ENCODE measurements around the gene GGN.
"Not testable (repeated sequence)": the region's sequence is repeated elsewhere in the genome, so short reads cannot be mapped to it uniquely, and the experiment has no call there.

The GGN gene, protein sequence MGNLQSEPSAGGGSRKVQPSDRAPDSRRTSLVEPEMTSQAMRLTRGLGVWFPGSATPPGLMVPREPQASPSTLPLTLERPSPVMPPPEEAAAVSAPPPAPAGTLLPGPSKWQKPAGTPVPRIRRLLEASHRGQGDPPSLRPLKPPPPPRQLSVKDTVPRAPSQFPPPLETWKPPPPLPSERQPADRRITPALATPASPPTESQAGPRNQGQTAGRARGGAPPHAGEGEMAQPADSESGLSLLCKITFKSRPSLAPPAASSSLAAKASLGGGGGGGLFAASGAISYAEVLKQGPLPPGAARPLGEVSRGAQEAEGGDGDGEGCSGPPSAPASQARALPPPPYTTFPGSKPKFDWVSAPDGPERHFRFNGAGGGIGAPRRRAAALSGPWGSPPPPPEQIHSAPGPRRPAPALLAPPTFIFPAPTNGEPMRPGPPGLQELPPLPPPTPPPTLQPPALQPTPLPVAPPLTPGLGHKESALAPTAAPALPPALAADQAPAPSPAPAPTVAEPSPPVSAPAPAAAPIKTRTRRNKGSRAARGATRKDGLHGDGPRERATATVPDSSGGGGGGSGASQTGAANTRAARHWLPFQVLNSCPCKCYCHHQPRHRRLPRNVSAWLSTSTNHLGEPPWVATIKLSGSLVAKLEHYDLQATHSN

DNA sequence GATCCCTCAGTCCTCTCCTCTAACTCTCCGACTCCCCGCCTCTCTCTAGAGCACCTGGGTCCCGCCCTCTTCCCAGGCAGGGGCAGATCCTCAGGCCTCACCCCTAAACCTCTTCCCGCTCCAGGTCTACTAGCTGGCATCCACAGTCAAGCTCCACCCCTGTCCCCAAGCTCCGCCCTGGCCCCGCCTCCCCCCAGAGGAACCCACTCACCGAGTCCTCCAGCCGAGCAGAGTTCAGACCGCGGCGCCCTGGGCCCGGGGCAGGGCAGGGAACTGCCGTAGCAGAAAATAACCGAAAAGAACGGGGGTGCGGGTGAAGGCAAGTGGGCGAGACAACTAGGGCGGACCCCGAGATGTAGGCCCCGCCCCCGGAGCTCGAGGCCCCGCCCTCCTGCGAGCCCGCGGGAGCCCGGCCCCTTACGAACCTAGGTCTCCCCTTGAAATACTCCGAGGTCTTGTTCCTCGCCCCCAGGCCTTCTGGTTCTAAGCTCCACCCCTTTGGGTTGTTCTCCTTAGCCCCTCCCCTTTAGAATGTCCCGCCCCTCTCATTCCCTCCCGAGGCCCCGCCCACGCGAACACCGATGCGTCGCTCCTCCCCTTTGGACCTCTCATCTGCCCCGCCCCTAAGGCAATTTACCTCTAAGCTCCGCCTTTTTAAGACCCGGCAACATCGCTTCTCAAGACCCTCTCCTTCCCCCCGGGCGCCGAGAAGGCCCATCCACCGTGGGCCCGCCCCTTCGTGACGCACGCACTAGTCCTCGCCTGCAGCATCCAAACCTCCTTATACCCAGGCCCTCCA lies at the start of gene GGN:
Gene GGN (minus strand): TSS at position 485 of the 799 bp plus-strand sequence. CDS start 773 bp downstream, outside the sequence.
- DNase-seq, result peak; percentile 76 to 86

- DNase-seq, result no peak
These were observed 49.5 kb upstream of the GGN start for GRCh38 chr19:38437295-38437694.

GRCh38 chr19:38434549-38435051 lies 46.8 kb upstream of the GGN start:
- DNase-seq, result no peak

GRCh38 chr19:38433268-38433733 lies 45.5 kb upstream of the GGN start, which contains the start of gene RYR1:
TSS of gene RYR1 (plus strand) at chr19:38433691. CDS start at chr19:38433830, 139 bp downstream.
- DNase-seq, result no peak

DNA sequence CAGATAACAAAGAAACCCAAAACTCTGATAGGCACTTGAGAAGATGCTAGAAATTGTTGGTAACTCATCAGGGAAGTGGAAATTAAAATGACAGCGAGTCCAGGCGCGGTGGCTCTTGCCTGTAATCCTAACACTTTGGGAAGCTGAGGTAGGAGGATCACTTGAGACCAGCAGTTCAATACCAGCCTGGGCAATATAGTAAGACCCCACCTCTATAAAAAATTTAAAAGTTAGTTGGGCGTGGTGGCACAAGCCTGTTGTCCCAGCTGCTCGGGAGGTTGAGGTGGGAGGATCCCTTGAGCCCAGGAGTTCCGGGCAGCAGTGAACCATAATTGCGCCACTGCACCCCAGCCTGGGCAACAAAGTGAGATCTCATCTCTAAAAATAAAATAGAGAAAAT lies 43.1 kb upstream of the GGN start:
- DNase-seq, result no peak

GRCh38 chr19:38429811-38430156 lies 42.0 kb upstream of the GGN start:
- DNase-seq, result no peak

GRCh38 chr19:38429055-38429810 lies 41.4 kb upstream of the GGN start:
- DNase-seq, result no peak

GRCh38 chr19:38427035-38427677 lies 39.3 kb upstream of the GGN start:
- DNase-seq, result not testable (repeated sequence)

DNA sequence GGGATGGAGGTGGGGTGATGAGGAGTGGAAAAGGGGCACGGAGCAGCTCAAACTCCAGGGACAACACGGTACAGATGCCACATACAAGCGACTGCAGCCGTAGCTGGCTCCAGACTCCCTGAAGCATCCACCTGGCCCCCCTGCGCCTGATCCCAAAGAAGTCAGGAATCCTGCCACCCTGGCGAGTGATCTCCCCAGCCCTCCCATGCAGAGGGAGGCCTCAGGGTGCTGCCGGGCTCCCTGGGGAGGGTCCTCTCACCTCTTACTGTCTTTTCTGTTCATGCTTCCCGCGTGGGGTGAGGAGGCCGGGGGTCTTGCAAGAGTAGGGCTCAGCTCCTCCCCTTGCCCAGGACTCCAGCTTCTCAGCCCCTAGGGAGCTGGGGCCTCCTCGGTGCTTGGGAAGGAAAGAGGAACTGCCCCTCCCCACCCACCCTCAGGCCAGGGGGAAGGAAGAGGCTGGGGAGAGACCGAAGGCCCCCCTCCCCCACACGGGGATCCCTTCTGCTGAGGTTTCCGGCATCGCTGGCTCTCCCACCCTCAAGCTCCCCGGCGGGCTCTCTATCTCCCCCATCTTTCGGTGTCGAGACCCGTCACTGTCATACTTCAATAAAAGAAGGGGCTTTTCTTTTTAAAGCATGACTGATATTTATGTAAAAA lies 38.1 kb upstream of the GGN start, which contains the start of gene RASGRP4:
Gene RASGRP4 (minus strand): TSS at position 410 of the 657 bp plus-strand sequence. CDS start 128 bp downstream, at position 282.
- DNase-seq, result no peak

GRCh38 chr19:38425222-38425809 lies 37.5 kb upstream of the GGN start:
- DNase-seq, result no peak

GRCh38 chr19:38424272-38424671 lies 36.4 kb upstream of the GGN start:
- no peak for DNase-seq

GRCh38 chr19:38422438-38422837 lies 34.6 kb upstream of the GGN start:
- no peak for DNase-seq

DNA sequence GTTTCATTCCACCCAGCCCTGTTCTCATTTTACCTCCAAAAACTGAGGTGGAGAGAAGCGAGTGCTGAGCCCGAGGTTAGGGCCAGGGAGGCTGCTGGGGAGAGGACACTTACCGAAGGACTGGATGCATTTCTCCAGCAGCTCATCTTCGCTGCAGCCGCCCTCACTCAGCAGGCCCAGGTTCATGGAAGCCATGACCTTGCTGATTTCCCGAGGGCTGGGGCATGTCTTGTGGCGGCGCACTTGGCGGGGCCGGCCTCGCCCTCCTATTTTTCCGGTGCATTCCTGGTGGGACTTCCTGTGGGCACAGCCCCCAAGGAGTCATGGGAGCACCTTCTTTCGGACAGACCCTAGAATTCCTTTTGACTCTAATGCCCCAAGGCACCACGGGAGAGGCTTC lies 34.0 kb upstream of the GGN start:
- DNase-seq, result no peak

DNA sequence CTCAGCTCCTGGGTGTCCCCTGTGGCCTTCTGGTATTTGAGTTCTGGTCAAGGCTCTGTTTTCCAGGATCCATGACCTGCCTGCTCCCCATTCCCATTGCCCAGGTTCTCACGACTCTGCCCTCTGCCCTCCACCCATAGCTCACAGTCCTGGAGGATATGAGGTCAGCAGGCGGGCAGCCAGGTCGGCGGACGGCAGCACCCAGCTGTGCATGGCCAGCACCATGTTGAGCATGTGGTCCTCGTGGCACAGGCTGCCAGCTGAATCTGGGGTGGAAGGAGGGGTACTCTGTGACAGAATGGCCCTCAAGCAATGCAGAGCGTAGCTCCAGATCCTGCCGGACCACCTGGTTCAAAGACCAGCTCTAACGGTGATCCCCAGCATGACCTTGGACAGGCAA lies 33.1 kb upstream of the GGN start:
- no peak for DNase-seq

GRCh38 chr19:38417544-38418506 lies 30.0 kb upstream of the GGN start:
- DNase-seq, result no peak

DNA sequence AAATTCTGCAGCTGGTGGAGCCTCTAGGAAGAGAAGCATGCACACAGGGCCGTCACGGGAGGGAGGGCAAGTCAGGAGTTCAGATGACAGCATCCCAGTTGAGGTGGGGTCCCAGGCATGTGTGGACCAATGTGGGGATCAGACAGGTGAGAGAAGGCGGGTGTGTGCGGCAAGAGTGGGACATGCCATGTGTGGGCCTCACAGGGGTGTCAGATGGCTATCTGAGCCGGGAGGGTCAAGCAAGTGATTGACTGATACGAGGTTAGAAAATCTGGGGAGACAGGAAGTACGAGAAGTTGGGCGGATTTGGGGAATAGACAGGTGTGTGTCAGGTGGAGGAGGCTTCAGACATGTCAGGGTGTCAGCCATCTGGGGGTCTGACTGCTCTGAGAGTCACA lies 29.3 kb upstream of the GGN start:
- DNase-seq, result no peak

GRCh38 chr19:38413416-38413815 lies 25.6 kb upstream of the GGN start:
- DNase-seq, result no peak

DNA sequence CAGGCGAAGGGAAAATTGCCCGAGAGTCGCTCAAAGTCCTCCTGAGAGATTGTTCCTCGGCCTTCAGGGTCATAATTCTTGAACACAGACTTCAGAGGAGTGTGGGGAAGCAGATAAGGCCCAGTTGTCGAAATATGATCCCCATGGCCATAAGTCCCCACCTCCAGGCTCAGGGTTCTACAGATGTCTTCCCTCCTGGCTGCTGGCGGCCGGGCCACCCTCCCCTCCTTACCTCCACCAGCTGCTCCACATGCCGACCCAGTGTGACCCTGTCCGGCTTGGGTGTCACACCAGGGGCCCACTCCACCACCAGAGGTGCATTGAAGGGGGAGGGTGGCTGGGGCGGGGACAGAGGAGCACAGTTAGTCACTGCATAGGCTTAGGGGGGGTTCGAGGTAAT lies 25.1 kb upstream of the GGN start:
- DNase-seq, result no peak

- DNase-seq, result no peak
These were observed 24.7 kb upstream of the GGN start for GRCh38 chr19:38412491-38412890.

DNA sequence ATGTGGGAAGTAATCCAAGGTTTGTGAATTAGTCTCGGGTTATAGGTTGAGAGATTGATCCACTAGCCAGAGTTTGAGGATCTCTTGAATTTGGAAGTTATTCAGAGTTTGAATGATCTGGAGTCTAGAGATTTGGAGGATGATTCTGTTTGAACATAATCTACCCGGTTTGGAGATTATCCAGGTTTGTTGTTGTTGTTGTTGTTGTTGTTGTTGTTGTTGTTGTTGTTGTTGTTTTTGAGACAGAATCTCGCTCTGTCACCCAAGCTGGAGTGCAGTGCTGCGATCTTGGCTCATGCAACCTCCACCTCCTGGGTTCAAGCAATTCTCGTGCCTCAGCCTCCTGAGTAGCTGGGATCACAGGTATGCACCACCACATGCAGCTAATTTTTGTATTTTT lies 24.1 kb upstream of the GGN start:
- DNase-seq, result not testable (repeated sequence)
